HUES48 (cell line): ENCODE results near the gene ZNF445.
"Not testable (repeated sequence)": the region's sequence is repeated elsewhere in the genome, so short reads cannot be mapped to it uniquely, and the experiment has no call there.

Experiments used
- H3K27ac ChIP-seq: one replicate; pipeline ENCODE4 v1.7.0; 2013; ENCODE audit warnings: low read depth, low read length, inconsistent platforms
- H3K27me3 ChIP-seq: 2 replicates; pipeline ENCODE4 v1.6.1; 2013; ENCODE audit warnings: mild to moderate bottlenecking, low read length; ENCODE audit not compliant: control insufficient read depth, insufficient read depth
- H3K36me3 ChIP-seq: 2 replicates; pipeline ENCODE4 v1.6.1; 2013; ENCODE audit warnings: low read length; ENCODE audit not compliant: control insufficient read depth, insufficient read depth
- H3K4me1 ChIP-seq: 2 replicates; pipeline ENCODE4 v1.6.1; 2013; ENCODE audit warnings: mild to moderate bottlenecking, low read length; ENCODE audit not compliant: control insufficient read depth, insufficient read depth
- H3K4me3 ChIP-seq: 2 replicates; pipeline ENCODE4 v1.5.1; 2013; ENCODE audit warnings: mild to moderate bottlenecking, low read depth, low read length
- H3K9ac ChIP-seq: 2 replicates; pipeline ENCODE4 v1.6.1; 2013; ENCODE audit warnings: mild to moderate bottlenecking, low read depth, low read length, moderate library complexity
- H3K9me3 ChIP-seq: 2 replicates; pipeline ENCODE4 v1.6.1; 2013; ENCODE audit warnings: low read length; ENCODE audit not compliant: control insufficient read depth, insufficient read depth

The ZNF445 gene

DNA sequence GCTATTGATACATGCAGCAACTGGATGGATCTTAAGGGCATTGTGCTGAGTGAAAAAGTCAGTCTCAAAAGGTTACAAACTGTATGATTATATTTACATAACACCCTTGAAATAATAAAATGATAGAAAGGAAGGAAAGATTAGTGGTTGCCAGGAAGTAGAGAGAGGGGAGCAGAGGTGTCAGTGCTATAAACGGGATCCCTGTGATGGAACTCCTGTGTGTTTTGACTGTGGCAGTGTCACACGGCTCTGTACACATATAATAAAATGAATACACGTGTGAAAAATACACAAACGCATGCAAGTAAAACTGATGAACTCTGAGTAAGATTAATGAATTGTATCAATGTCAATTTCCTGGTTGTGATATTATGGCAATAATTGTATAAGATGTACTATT, 78.6 kb downstream of the ZNF445 start:
- H3K9ac ChIP-seq, result no peak overlapping the region
- H3K9me3 ChIP-seq, result no peaks in the 10 kb centered on the region
- H3K4me1 ChIP-seq, result no peaks in the 10 kb centered on the region
- H3K27me3 ChIP-seq, result no peaks in the 10 kb centered on the region
- H3K36me3 ChIP-seq, result no peaks in the 10 kb centered on the region
- H3K27ac ChIP-seq, result no peak overlapping the region
- H3K4me3 ChIP-seq, result no peak overlapping the region

GRCh38 chr3:44398271-44398670, 79.2 kb downstream of the ZNF445 start:
- H3K9me3 ChIP-seq, H3K4me3 ChIP-seq, H3K9ac ChIP-seq, H3K4me1 ChIP-seq, H3K36me3 ChIP-seq, H3K27ac ChIP-seq, H3K27me3 ChIP-seq: not testable (repeated sequence)

- Histone ChIP-seq H3K27me3 (no peaks in the 10 kb centered on the region), H3K36me3 (no peaks in the 10 kb centered on the region), H3K9me3 (no peaks in the 10 kb centered on the region), H3K4me3 (no peak overlapping the region), H3K9ac (no peak overlapping the region), H3K4me1 (no peaks in the 10 kb centered on the region), H3K27ac (no peak overlapping the region)
These were observed 81.0 kb downstream of the ZNF445 start for GRCh38 chr3:44396200-44397171.

- no peak overlapping the region for H3K4me3 ChIP-seq
- no peaks in the 10 kb centered on the region for H3K27me3 ChIP-seq
- no peaks in the 10 kb centered on the region for H3K4me1 ChIP-seq
- H3K36me3 ChIP-seq, result no peaks in the 10 kb centered on the region
- H3K27ac ChIP-seq, result no peak overlapping the region
- no peaks in the 10 kb centered on the region for H3K9me3 ChIP-seq
- H3K9ac ChIP-seq, result no peak overlapping the region
These were observed 81.8 kb downstream of the ZNF445 start for GRCh38 chr3:44395714-44396113.

GRCh38 chr3:44392489-44392888, 85.0 kb downstream of the ZNF445 start:
- Histone ChIP-seq H3K36me3 (no peaks in the 10 kb centered on the region), H3K27ac (no peak overlapping the region), H3K9me3 (peaks cover 2% of the 10 kb centered on the region; the same call in 1 of the 2 replicates), H3K27me3 (no peaks in the 10 kb centered on the region), H3K4me3 (no peak overlapping the region), H3K9ac (no peak overlapping the region), H3K4me1 (no peaks in the 10 kb centered on the region)

- Histone ChIP-seq H3K27ac (no peak overlapping the region), H3K27me3 (no peaks in the 10 kb centered on the region), H3K4me3 (no peak overlapping the region), H3K4me1 (no peaks in the 10 kb centered on the region), H3K9ac (no peak overlapping the region), H3K36me3 (no peaks in the 10 kb centered on the region), H3K9me3 (peaks cover 30% of the 10 kb centered on the region)
These were observed 90.1 kb downstream of the ZNF445 start for GRCh38 chr3:44387404-44387803.
